Heart left ventricle (tissue), 13 donors: ENCODE results near the gene ANXA6.

ENCODE experiments used
- CTCF ChIP-seq, 12 donors: fragments of 200-600 bp; sonication (generic) in 4 of 12; IDR thresholded peaks; one replicate each; pipeline versions ENCODE4 v1.5.0 to v1.8.0; 2018 to 2022; ENCODE audit warnings: antibody characterized with exemption in 12 of 12, mild to moderate bottlenecking in 5 of 12
- POLR2A ChIP-seq, 2 donors: fragments of 450-650 bp; IDR thresholded peaks; one replicate each; pipeline ENCODE4 v1.6.1; 2017; ENCODE audit warnings: antibody characterized with exemption in 2 of 2, mild to moderate bottlenecking in 2 of 2, moderate library complexity in 2 of 2
- donor health status: ischemic (EF 13 %, LVEDD 7.1; RV severe dilation, severe dysfunction).
- donor health status: DM: no; HTN: yes; CAD: no.
- donor health status: DM: no; HTN: no; CAD: no.
- donor health status: ischemic (EF 25% LVEDD 6.9; RV normal size, moderate dysfunction).
- donor health status: ischemic (EF 25% LVEDD 5.7; RV mildly dilated, moderate dysfunction).
- donor health status: ischemic (EF 35%, LVEDD 5.7; RV mildly dilated, moderate dysfunction).
- donor health status: nonischemic (EF 11% LVEDD 7.7; RV severe dilation, severe dysfunction).
- donor health status: DM: yes; HTN: yes; CAD: no.
- donor health status: PGD.
- donor health status: ischemic (EF 29% LVEDD 5.4; RV normal size, mild dysfunction).
- donor health status: nonischemic (EF 23%, LVEDD 6.1; RV moderate dilation, normal function).

DNA sequence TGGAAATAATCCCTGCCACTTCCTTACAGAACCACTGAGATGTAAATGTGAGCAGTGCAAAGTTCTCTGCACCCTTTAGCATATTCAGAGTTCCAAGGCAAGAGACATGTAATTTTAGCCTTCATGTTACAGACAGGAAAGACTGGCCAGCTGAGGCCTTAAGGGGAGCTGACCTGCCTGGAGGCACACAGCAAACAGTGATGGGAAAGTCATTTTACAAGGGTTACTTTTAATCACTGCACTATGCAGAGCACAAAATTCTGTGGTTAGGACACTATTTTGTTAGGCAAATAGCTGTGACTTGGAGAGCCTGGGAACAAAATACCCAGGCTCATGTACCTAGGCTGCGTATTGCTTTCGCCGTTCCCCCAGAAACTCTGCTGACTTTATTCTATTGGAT, 46.6 kb downstream of the ANXA6 start:
- TF ChIP-seq CTCF (IDR thresholded peaks at IDR 0.05) (no peak), POLR2A (IDR thresholded peaks at IDR 0.05) (no peak)
